ENCODE data around the gene SUPT20H.

- TF ChIP-seq, protein P1, sequence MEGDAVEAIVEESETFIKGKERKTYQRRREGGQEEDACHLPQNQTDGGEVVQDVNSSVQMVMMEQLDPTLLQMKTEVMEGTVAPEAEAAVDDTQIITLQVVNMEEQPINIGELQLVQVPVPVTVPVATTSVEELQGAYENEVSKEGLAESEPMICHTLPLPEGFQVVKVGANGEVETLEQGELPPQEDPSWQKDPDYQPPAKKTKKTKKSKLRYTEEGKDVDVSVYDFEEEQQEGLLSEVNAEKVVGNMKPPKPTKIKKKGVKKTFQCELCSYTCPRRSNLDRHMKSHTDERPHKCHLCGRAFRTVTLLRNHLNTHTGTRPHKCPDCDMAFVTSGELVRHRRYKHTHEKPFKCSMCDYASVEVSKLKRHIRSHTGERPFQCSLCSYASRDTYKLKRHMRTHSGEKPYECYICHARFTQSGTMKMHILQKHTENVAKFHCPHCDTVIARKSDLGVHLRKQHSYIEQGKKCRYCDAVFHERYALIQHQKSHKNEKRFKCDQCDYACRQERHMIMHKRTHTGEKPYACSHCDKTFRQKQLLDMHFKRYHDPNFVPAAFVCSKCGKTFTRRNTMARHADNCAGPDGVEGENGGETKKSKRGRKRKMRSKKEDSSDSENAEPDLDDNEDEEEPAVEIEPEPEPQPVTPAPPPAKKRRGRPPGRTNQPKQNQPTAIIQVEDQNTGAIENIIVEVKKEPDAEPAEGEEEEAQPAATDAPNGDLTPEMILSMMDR (conservative IDR thresholded peaks at IDR 0.05; ENCODE audit: low read depth in 2 of 2): no peak
- TF ChIP-seq EZH2 (IDR thresholded peaks at IDR 0.05; ENCODE audit: low read depth, unreplicated experiment) (no peak), POLR2AphosphoS5 (IDR thresholded peaks at IDR 0.05; ENCODE audit: low read depth) (no peak), STAT1 (IDR thresholded peaks at IDR 0.05; ENCODE audit: unreplicated experiment) (no peak), EZH2phosphoT487 (IDR thresholded peaks at IDR 0.05; ENCODE audit: unreplicated experiment) (no peak), REST (IDR thresholded peaks at IDR 0.05; ENCODE audit: unreplicated experiment) (no peak), CREB1 (CRISPR knock-in tag; IDR thresholded peaks at IDR 0.05; ENCODE audit: low read depth) (no peak), ZNF331 (CRISPR knock-in tag; IDR thresholded peaks at IDR 0.05; ENCODE audit: low read depth) (no peak), JUNB (IDR thresholded peaks at IDR 0.05; ENCODE audit: unreplicated experiment) (no peak), NANOG (IDR thresholded peaks at IDR 0.05; ENCODE audit: borderline replicate concordance) (no peak)
- TF ChIP-seq, protein P2, sequence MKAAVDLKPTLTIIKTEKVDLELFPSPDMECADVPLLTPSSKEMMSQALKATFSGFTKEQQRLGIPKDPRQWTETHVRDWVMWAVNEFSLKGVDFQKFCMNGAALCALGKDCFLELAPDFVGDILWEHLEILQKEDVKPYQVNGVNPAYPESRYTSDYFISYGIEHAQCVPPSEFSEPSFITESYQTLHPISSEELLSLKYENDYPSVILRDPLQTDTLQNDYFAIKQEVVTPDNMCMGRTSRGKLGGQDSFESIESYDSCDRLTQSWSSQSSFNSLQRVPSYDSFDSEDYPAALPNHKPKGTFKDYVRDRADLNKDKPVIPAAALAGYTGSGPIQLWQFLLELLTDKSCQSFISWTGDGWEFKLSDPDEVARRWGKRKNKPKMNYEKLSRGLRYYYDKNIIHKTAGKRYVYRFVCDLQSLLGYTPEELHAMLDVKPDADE (IDR thresholded peaks at IDR 0.05): no peak
- TF ChIP-seq, protein P3, sequence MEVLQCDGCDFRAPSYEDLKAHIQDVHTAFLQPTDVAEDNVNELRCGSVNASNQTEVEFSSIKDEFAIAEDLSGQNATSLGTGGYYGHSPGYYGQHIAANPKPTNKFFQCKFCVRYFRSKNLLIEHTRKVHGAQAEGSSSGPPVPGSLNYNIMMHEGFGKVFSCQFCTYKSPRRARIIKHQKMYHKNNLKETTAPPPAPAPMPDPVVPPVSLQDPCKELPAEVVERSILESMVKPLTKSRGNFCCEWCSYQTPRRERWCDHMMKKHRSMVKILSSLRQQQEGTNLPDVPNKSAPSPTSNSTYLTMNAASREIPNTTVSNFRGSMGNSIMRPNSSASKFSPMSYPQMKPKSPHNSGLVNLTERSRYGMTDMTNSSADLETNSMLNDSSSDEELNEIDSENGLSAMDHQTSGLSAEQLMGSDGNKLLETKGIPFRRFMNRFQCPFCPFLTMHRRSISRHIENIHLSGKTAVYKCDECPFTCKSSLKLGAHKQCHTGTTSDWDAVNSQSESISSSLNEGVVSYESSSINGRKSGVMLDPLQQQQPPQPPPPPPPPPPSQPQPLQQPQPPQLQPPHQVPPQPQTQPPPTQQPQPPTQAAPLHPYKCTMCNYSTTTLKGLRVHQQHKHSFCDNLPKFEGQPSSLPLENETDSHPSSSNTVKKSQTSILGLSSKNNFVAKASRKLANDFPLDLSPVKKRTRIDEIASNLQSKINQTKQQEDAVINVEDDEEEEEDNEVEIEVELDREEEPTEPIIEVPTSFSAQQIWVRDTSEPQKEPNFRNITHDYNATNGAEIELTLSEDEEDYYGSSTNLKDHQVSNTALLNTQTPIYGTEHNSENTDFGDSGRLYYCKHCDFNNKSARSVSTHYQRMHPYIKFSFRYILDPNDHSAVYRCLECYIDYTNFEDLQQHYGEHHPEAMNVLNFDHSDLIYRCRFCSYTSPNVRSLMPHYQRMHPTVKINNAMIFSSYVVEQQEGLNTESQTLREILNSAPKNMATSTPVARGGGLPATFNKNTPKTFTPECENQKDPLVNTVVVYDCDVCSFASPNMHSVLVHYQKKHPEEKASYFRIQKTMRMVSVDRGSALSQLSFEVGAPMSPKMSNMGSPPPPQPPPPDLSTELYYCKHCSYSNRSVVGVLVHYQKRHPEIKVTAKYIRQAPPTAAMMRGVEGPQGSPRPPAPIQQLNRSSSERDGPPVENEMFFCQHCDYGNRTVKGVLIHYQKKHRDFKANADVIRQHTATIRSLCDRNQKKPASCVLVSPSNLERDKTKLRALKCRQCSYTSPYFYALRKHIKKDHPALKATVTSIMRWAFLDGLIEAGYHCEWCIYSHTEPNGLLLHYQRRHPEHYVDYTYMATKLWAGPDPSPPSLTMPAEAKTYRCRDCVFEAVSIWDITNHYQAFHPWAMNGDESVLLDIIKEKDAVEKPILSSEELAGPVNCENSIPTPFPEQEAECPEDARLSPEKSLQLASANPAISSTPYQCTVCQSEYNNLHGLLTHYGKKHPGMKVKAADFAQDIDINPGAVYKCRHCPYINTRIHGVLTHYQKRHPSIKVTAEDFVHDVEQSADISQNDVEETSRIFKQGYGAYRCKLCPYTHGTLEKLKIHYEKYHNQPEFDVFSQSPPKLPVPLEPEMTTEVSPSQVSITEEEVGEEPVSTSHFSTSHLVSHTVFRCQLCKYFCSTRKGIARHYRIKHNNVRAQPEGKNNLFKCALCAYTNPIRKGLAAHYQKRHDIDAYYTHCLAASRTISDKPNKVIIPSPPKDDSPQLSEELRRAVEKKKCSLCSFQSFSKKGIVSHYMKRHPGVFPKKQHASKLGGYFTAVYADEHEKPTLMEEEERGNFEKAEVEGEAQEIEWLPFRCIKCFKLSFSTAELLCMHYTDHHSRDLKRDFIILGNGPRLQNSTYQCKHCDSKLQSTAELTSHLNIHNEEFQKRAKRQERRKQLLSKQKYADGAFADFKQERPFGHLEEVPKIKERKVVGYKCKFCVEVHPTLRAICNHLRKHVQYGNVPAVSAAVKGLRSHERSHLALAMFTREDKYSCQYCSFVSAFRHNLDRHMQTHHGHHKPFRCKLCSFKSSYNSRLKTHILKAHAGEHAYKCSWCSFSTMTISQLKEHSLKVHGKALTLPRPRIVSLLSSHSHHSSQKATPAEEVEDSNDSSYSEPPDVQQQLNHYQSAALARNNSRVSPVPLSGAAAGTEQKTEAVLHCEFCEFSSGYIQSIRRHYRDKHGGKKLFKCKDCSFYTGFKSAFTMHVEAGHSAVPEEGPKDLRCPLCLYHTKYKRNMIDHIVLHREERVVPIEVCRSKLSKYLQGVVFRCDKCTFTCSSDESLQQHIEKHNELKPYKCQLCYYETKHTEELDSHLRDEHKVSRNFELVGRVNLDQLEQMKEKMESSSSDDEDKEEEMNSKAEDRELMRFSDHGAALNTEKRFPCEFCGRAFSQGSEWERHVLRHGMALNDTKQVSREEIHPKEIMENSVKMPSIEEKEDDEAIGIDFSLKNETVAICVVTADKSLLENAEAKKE (CRISPR knock-in tag; IDR thresholded peaks at IDR 0.05): no peak
These were observed 28.0 kb upstream of the SUPT20H start for GRCh38 chr13:37087486-37087885.
